ENCODE data around the gene TMEM190. TPM values are rescaled to one million over a fixed set of nuclear protein-coding genes. Genes with fewer than 3 reads are reported as not detected.

TMEM190 gene
- total and polyA plus RNA-seq, 9 of the 15 experiments (the other 6 are each of a cell fraction or from before 2014, with no cell fraction given) = not detected

GRCh38 chr19:55383279-55384130 is 6.9 kb downstream of the TMEM190 start (continued):
- TF ChIP-seq, protein P1, sequence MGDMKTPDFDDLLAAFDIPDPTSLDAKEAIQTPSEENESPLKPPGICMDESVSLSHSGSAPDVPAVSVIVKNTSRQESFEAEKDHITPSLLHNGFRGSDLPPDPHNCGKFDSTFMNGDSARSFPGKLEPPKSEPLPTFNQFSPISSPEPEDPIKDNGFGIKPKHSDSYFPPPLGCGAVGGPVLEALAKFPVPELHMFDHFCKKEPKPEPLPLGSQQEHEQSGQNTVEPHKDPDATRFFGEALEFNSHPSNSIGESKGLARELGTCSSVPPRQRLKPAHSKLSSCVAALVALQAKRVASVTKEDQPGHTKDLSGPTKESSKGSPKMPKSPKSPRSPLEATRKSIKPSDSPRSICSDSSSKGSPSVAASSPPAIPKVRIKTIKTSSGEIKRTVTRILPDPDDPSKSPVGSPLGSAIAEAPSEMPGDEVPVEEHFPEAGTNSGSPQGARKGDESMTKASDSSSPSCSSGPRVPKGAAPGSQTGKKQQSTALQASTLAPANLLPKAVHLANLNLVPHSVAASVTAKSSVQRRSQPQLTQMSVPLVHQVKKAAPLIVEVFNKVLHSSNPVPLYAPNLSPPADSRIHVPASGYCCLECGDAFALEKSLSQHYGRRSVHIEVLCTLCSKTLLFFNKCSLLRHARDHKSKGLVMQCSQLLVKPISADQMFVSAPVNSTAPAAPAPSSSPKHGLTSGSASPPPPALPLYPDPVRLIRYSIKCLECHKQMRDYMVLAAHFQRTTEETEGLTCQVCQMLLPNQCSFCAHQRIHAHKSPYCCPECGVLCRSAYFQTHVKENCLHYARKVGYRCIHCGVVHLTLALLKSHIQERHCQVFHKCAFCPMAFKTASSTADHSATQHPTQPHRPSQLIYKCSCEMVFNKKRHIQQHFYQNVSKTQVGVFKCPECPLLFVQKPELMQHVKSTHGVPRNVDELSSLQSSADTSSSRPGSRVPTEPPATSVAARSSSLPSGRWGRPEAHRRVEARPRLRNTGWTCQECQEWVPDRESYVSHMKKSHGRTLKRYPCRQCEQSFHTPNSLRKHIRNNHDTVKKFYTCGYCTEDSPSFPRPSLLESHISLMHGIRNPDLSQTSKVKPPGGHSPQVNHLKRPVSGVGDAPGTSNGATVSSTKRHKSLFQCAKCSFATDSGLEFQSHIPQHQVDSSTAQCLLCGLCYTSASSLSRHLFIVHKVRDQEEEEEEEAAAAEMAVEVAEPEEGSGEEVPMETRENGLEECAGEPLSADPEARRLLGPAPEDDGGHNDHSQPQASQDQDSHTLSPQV (IDR thresholded peaks at IDR 0.05) = 0 out of 2 replicates have a peak, but pooled peaks have one; percentile 39
- no peak for TF ChIP-seq KLF6 (CRISPR knock-in tag; IDR thresholded peaks at IDR 0.05; ENCODE audit: borderline replicate concordance)
- no peak for TF ChIP-seq KLF13 (tag; IDR thresholded peaks at IDR 0.05; ENCODE audit: borderline replicate concordance, low read depth)
- no peak for TF ChIP-seq ZC3H4 (CRISPR knock-in tag; IDR thresholded peaks at IDR 0.05; ENCODE audit: borderline replicate concordance)
- TF ChIP-seq CREBBP (IDR thresholded peaks at IDR 0.05; ENCODE audit: low read depth, low read length) = no peak
- no peak for TF ChIP-seq ZFPM2 (CRISPR knock-in tag; IDR thresholded peaks at IDR 0.05)
- 0 out of 2 replicates have a peak, but pooled peaks have one; percentile 18 for TF ChIP-seq NR4A1 (CRISPR knock-in tag; IDR thresholded peaks at IDR 0.05)
- no peak for TF ChIP-seq NR4A1 (tag; IDR thresholded peaks at IDR 0.05)
- no peak for TF ChIP-seq ZNF318 (IDR thresholded peaks at IDR 0.05; ENCODE audit: borderline replicate concordance in 1 of 2, low read depth in 1 of 2)
- TF ChIP-seq ARHGAP35 (IDR thresholded peaks at IDR 0.05; ENCODE audit: partially characterized antibody) = no peak
- no peak for TF ChIP-seq RFX7 (CRISPR knock-in tag; IDR thresholded peaks at IDR 0.05)
- no peak for TF ChIP-seq EHMT2 (IDR thresholded peaks at IDR 0.05)
- 0 out of 2 replicates have a peak, but pooled peaks have one; percentile 6 for TF ChIP-seq CBX1 (IDR thresholded peaks at IDR 0.05; ENCODE audit: low read depth)
- TF ChIP-seq ZNF766 (CRISPR knock-in tag; conservative IDR thresholded peaks at IDR 0.05) = 0 out of 2 replicates have a peak, but pooled peaks have one; percentile 15
- TF ChIP-seq MCM5 (IDR thresholded peaks at IDR 0.05; ENCODE audit: low read depth) = no peak

All from K562 (cell line).